Loucy (cell line): ENCODE results near the gene ERVK3-1.

ENCODE experiments used
- CTCF ChIP-seq: fragments of 200-600 bp; sonication (generic); conservative IDR thresholded peaks from 2 replicates; pipeline ENCODE4 v1.5.1; 2014; ENCODE audit warnings: mild to moderate bottlenecking, antibody characterized with exemption, low read length
- EZH2phosphoT487 ChIP-seq: fragments of 200-600 bp; IDR thresholded peaks from 2 replicates; pipeline ENCODE4 v1.6.1; 2018; ENCODE audit warnings: antibody characterized with exemption, mild to moderate bottlenecking, moderate library complexity, borderline replicate concordance

- TF ChIP-seq CTCF (no peak), EZH2phosphoT487 (no peak)
Observed at GRCh38 chr19:58275564-58275963, 29.6 kb upstream of the ERVK3-1 start.
